NCI-H2227 (cell line): Measurements from ENCODE around the gene ADAT3.
A peak's percentile ranks its signal among the peaks of the same experiment; 100 is the strongest.
"Not testable (repeated sequence)": the region's sequence is repeated elsewhere in the genome, so short reads cannot be mapped to it uniquely, and the experiment has no call there.

Experiments
- DNase-seq: peaks from one replicate; lab custom pipeline; 2025; ENCODE audit not compliant: unreplicated experiment; lab: John Stamatoyannopoulos, UW

ADAT3 gene

DNA sequence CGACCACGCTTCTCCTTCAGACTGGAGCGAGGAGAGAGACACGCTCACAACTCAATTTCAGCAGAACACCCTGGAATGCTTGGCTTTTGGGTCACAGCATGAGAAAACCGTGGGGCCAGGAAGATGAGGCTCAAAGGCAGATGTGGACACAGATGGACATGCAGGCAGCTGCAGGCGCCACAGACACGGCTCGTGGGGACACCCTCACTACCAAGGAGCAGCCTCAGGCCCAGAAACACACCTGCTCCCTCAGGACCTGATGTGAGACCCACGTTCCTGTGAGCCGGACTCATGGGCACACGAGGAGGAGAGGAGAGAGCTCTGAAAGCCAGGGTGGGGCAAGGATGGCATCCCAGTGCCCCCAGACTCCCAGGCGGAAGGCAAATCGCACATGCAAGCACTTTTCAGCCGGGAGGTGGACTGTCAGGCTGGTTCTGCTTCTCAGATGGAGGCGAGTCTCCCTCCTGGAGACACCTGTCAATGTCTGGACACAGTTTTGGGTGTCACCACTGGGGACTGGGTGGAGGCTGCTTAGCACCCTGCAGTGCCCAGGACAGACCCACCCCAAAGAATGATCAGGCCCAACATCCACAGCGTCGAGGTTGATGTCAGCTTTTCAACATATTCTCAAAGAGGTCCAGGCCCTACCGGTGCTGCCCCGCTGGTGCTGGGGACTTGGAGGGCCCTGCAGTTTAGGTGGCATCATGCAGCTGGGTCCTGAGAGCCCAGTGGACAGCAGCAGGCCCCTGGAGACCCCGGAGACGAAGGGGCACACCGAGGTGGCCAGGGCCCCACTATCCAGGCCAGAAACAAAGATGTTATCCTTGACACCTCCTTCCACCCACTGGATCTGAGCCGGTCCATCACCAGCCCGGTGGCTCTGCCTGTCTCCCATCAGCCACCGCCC, 22.2 kb upstream of the ADAT3 start:
- no peak for DNase-seq

DNA sequence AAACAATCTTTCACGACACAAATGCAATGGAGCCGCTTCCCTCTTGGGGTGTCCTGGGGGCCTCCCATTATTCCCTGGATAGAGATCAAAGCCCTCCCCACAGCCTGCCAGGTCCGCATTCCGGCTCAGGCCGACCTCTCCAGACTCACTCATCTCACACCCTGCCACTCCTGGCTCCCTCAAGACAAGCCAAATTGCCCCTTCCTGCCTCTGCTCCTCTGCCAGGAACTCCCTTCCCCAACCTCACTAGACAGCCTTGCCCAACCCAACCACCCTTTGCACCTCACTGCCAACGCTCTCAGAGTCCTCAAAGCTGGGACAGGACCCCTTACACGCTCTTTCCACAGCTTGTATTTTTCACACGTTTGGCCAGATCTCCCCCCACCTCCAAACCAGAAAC, 21.4 kb upstream of the ADAT3 start:
- DNase-seq: no peak

DNA sequence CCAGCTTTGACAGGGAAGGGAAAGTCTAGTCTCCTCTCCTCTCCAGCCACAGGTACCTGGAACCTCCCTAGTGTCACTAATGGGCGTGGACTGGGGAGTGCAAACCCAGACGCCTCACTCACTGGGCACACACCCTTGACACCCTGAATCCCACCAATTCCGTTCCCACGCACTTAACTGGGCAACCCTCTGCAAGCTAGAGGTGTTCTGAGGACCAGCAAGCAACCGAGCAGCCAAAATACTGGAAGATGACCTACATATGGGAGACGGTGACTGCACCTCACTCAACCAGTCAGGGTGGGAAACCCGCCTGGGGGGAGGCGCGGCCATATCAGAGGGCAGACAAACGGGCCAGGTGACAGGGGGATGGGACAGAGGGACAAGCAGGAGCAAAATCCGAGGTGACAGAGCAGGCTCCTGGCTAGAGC, 20.9 kb upstream of the ADAT3 start:
- DNase-seq: no peak

DNA sequence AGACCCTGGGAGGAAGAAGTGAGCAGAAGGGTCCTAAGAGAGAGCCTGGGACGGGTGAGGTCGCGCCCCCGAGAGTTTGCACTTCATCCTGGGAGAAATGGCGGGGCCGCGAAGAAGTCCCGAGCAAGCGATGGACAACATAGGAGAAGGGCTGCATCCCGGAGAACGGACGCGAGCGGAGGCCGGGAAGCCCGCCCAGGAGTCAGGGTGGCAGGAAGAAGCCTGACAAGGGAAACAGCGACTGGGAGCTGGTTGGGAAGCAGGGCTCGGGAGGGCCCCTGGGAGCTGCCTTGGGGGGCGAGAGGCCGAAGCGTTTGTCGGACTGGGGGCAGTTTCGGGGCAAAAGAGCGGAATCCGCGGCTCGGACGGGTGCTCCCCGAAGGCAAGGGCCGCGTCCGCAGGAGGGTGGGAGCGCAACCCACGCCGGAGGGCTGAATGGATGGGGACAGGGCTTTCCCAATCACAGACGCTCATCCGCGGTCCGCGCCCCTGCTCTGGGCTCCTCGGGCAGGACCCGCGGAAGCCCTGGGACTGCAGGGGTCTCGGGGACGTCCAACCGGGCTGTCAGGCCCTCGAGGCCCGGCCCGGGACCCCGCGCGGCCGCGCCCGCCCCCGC, 20.4 kb upstream of the ADAT3 start:
- no peak for DNase-seq

DNA sequence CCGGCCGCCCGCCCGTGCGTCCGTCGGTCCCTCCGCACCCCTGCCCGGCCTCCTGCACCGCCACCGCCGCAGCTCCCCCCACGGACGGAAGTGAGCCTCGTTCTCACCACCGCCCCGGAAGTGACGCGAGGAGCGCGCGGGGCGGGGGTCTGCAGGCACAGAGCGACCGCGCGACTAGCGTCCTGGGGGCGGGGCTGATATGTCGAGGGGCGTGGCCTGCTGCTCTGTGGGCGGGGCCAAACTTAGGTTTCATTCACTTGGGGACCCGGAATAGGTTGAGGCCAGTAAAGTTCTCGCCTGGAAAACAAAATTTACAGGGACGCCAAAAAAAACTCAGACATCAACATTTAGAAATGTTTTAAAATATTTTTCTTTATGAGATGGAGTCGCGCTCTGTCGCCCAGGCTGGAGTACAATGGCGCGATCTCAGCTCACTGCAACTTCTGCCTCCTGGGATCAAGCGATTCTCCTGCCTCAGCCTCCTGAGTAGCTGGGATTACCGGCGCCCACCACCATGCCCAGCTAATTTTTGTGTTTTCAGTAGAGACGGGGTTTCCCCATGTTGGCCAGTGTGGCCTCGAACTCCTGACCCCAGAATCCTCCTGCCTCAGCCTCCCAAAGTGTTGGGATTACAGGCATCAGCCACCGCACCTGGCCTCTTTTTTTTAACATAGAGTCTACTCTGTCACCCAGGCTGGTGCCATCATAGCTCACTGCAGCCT, 19.6 kb upstream of the ADAT3 start, which contains the start of gene ABHD17A:
Gene ABHD17A, minus strand, starts transcription at position 99 of the 722 bp plus-strand sequence. CDS start 3,930 bp downstream, outside the sequence.
- peak; percentile 94 for DNase-seq

DNA sequence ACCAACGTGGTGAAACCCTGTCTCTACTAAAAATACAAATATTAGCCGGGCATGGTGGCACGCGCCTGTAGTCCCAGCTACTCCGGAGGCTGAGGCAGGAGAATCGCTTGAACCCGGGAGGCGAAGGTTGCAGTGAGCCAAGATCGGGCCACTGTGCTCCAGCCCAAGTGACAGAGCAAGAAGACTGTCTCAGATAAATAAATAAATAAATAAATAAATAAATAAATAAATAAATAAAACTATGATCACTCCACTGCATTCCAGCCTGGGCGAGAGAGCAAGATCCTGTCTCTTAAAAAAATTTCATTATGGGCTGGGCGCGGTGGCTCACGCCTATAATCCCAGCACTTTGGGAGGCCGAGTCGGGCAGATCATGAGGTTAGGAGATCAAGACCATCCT, 18.8 kb upstream of the ADAT3 start:
- DNase-seq: not testable (repeated sequence)

DNA sequence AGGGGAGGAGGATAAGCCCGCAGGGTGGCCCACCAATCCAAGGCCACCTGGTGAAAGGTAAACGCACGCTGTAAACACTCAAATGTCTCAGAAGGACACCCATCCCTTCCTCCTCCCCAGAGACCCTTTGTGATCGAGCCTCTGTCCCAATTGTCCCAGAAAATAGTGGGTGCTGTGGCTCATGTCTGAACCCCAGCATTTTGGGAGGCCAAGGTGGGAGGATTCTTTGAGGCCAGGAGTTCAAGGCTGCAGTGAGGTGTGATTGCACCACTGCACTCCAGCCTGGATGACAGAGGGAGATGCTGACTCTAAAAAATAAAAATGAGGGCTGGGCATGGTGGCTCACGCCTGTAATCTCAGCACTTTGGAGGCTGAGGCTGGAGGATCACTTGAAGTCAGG, 16.8 kb upstream of the ADAT3 start:
- no peak for DNase-seq

DNA sequence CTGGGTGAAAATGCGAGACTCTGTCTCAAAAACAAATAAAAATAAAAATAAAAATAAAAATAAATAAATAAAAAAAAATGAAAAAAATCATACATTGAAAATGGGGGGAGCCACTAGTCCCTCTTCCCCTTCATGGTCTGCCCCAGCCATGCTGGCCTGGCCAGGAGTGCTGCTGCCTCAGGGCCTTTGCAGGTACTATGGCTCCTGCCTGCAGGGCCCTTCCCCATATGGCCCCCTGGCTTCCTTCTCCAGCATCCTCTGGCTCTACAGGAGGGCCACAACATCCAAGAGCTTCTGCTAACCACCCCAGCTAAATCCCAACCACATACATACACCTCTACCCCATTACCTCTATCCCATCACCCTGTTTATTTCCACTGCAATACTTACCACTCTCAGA, 15.3 kb upstream of the ADAT3 start:
- no peak for DNase-seq

DNA sequence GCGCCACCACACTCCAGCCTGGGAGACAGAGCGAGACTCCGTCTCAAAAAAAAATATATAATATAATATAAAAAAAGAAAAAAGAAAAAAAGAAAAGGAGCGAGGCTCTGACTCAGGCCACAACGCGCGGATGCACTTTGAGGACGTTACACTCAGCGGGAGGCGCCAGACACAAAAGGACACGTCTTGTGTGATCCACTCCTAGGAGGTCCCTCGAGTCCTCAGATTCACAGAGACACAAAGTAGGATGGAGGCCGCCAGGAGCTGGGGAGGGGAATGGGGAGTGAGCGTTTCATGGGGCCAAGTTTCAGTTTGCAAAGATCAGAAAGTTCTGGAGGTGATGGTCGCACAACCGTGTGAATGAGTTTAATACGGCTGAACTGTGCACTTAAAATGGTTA, 11.4 kb upstream of the ADAT3 start:
- no peak for DNase-seq

DNA sequence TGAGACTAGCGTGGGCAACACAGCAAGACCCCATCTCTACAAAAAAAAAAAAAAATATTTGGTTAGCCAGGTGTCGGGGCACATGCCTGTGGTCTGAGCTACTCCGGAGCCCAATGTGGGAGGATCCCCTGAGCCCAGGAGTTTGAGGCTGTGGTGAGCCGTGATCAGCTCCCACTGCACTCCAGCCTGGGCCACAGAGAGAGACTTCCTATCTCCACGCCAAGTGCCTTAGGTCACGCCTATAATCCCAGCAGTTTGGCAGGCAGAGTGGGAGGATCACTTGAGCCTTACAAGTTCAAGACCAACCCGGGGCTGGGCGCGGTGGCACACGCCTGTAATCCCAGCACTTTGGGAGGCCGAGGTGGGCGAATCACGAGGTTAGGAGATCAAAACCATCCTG, 8.7 kb upstream of the ADAT3 start:
- no peak for DNase-seq

DNA sequence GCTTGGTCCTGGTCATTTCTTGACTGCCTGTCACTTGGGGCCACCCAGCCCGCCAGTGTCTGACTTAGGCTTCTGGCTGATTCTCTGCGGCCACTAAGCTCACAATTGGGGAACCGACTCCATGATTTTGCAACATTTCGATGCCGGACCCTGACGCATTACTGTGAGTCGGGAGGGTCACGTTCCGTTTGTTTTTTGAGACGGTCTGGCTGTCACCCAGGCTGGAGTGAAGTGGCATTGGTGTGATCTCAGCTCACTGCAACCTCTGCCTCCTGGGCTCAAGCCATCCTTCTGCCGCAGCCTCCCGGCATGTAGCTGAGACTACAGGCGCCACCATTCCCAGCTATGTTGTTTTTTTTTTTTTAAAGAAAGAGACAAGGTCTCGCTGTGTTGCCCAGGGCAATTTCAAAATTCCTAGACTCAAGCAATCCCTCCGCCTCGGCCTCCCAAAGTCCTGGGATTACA, 3.2 kb upstream of the ADAT3 start:
- DNase-seq: no peak

DNA sequence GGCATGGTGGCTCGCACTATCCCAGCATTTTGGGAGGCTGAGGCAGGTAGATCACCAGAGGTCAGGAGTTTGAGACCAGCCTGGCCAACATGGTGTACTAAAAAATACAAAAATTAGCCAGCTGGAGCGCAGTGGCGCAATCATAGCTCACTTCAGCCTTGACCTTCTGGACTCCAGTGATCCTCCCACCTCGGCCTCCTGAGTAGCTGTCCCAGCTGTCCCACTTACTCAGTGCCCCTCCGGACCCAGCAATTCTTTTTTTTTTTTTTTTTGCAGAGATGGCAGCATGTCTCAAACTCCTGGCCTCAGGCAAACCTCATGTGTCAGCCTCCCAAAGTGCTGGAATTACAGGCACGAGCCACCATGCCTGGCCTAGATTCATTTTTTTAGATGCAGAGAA, 2.3 kb upstream of the ADAT3 start:
- DNase-seq: no peak

DNA sequence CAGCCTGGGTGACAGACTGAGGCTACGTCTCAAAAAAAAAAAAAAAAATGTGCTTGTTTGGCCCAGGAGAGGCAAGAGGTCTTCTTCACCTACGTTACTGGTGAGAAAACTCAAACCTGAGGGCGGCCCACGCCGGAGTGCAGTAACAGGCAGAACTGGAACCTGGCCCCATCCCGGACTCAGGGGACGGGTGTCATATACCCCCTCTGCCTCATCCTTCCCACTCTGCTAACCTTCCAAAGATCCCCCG, 414 bp upstream of the ADAT3 start:
- no peak for DNase-seq

DNA sequence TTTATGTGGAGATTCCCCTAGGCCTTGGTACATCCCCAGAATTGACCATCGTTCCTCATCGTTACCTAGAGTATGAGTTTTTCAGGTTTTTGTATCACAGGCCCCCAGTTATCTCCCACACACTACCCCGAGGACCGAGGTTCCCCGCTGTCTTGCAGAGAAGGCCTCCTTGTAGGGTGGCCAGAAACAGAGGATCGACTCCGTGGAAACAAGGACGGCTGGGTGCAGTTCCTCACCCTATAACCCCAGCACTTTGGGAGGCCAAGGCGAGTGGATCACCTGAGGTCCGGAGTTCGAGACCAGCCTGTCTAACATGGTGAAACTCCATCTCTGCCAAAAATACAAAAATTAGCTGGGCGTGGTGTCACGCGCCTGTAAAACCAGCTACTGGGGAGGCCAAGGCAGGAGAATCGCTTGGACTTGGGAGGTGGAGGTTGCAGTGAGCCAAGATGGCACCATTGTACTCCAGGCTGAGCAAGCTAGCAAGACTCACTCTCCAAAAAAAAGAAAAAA, 720 bp downstream of the ADAT3 start:
- no peak for DNase-seq

DNA sequence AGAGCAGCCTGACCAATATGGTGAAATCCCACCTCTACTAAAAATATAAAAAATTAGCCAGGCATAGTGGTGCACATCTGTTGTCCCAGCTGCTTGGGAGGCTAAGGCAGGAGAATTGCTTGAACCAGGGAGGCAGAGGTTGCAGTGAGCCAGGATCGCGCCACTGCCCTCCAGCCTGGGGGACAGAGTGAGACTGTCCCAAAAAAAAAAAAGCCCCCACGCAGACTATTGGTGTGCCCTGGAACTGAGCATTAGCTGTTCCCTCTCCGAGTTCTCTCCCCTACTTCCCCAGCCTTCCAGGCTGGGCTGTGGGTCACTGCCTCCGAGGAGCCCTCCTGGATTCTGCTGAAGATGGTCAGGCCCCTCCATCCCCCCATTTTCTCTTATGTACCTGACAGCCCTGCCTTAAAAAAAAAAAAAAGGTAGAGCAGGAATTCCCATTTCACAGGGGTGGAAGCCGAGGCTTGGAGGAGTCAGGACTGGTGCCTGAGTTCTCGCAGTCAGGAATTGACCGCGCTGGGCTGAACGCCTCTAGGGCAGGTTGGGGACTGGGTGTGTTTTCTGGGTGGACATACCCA, 1.9 kb downstream of the ADAT3 start:
- no peak for DNase-seq

DNA sequence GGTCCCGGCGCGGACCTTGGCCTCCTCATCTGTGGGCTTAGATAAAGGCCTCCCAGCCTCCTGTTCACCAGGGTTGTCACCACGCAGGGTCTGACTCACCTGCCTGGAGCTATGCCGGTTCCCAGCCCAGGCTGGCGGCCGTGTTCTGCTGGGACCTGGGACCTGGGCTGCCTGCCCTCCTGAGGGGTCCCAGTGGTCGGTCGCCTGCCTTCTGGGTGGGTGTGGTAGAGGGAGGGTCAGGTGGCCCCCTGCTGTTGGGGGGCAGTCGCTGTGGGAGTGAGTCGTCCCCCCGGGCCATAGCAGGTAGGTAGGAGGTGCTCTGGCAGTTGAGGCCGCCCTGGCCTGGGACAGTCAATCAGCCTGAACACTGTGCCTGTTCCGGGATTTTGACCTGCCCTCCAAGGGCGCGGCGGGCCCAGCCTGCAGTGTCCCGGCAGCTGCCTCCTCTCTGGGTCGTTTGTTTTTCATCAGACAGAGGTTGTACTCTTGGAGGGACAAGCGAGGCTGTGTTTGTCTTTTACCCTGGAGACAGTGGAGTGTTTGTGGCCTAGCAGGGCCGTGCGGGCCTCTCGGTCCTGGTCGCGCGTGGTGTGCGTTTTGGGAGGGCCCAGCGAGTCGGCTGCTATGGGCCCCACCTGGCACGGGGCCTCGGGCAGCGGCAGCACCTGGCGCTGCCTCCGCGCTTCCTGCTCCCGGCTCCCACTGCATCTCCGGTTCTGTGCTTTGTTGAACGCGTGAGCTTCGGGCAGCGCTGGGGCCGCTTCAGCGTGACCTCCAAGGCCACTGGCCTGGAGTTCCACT, 2.6 kb downstream of the ADAT3 start:
- no peak for DNase-seq

DNA sequence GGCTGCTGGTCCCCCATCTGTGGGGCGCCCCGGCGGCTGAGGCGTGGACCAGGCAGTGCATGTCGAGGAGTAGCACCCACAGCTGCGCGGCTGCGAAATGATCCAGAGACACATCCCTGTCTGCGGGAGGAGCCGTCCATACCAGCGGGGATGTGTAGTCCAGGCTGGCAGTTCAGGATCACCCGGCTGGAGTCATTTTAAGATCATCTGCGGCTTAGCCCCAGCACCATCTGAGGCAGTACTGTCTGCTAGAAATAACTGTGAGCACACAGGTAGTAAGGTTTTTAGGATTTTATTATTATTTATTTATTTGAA, 3.1 kb downstream of the ADAT3 start:
- no peak for DNase-seq

DNA sequence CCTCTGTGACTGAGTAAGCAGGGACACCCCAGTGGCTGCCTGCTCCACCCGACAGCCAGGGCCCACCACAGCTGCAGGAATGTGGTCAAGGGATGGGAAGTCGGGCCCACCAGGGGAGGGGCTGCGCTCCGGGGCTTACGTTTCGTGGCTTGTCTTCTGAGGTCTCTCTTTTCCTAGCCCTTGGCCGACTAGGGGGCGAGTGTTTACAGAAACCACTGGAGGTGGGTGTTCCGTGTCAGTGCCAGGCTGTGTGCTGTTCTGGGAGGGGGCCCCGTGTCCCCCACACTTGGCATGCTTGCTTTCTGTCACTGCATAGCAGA, 4.5 kb downstream of the ADAT3 start:
- no peak for DNase-seq

DNA sequence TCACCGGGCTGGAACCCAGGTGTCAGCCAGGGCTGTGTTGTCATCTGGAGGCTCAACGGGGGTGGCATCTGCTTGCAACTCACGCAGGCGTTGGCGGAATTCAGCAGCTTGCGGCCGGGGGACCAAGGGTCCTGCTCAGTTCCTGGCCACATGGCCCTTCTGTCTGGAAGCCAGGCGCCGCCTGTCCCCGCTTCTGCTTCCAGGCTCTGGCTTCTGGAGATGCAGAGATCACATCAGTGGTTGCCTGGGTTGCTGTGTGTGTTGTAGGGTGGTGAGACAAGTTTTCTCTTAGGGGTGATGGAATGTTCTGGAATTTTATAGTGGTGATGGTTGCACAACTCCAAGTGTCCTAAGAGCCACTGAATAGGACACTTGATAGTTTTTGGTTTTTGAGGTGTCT, 5.0 kb downstream of the ADAT3 start:
- no peak for DNase-seq

DNA sequence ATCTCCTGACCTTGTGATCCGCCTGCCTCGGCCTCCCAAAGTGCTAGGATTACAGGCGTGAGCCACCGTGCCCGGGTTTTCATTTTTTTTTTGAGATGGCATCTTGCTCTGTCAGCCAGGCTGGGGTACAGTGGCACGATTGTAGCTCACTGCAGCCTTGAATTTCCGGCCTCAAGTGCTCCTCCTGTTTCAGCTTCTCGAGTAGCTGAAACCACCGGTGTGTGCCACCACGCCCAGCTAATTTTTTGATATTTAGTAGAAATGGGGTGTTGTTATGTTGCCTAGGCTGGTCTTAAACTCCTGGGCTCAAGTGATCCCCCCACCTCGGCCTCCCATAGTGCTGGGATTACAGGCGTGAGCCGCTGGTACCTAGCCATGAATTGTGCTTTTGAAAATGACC, 5.9 kb downstream of the ADAT3 start:
- DNase-seq: no peak

DNA sequence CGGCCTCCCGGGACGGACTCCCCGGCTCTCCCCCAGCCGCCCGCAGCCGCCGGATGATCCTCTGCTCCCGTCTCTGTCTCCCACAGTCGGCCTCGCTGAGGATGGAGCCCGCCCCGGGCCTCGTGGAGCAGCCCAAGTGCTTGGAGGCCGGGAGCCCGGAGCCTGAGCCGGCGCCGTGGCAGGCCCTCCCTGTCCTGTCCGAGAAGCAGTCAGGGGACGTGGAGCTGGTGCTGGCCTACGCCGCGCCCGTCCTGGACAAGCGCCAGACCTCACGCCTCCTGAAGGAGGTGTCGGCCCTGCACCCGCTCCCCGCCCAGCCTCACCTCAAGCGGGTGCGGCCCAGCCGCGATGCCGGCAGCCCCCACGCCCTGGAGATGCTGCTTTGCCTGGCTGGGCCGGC, 6.8 kb downstream of the ADAT3 start:
- DNase-seq: no peak
